SK-N-SH treated with all-trans-retinoic acid at 6 μM for 48 hours (cell line): ENCODE data around the gene PPP2R5B.

Experiments
- CREB5 ChIP-seq: fragments of 250-450 bp; sonication (Bioruptor Pico); IDR thresholded peaks from 2 replicates; pipeline ENCODE4 v1.5.1; 2020; ENCODE audit warnings: low read depth, mild to moderate bottlenecking, moderate library complexity
- PATZ1 ChIP-seq: fragments of 250-450 bp; sonication (Bioruptor Pico); IDR thresholded peaks from 2 replicates; pipeline ENCODE4 v1.8.0; 2020; ENCODE audit warnings: mild to moderate bottlenecking, moderate library complexity, borderline replicate concordance
- ZFP30 ChIP-seq: fragments of 450-650 bp; formaldehyde crosslinking; IDR thresholded peaks from 2 replicates; pipeline ENCODE4 v1.5.0; 2022; ENCODE audit warnings: mild to moderate bottlenecking, moderate library complexity

GRCh38 chr11:64929625-64930024 lies 5.1 kb downstream of the PPP2R5B start:
- TF ChIP-seq PATZ1 (CRISPR knock-in tag) = no peak
- no peak for TF ChIP-seq CREB5 (CRISPR knock-in tag)
- TF ChIP-seq ZFP30 (CRISPR knock-in tag) = no peak
